ENCODE data around the gene PTPN13.
"Not testable (repeated sequence)": the region's sequence is repeated elsewhere in the genome, so short reads cannot be mapped to it uniquely, and the experiment has no call there.

The PTPN13 gene

DNA sequence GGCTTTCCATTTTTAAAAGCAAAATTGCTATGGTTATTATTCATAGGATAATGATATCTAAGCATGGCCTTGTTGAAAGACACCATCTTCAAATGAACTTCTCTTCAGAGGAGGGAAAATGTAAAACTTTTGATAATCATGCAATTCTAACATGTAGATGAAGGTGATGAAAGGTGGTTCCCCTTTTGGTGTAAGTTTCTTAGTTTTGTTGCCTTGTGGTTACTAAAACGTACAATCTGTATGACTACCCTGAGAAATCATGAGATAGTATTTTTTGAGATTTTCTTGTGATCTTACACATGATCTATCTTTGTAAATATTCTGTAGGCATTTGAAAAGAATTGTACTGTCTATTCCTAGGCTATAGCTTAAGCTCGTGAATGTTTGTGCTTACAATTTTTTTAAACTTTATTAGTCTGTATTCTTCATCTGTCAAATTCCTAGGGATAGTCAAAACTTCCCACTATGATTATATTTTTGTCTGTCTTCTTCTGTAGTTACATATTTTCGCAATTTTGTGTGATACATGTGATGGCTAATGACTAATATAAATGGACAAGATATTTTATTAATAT, 47.5 kb downstream of the PTPN13 start:
- DNase-seq (ENCODE audit: low spot score): no peak

DNA sequence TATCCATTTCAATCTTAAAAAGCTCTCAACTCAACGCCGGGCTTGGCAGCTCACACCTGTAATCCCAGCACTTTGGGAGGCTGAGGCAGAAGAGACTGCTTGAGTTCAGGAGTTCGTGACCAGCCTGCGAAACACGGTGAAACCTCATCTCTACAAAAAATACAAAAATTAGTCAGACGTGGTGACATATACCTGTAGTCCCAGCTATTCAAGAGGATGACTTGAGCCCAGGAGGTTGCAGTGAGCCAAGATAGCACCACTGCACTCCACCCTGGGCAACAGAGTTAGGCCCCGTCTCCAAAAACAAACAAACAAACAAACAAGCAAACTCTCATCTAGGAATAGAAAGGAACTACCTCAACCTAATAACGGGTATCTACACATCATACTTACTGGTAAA, 50.8 kb downstream of the PTPN13 start:
- no peak for DNase-seq (ENCODE audit: low spot score)

DNA sequence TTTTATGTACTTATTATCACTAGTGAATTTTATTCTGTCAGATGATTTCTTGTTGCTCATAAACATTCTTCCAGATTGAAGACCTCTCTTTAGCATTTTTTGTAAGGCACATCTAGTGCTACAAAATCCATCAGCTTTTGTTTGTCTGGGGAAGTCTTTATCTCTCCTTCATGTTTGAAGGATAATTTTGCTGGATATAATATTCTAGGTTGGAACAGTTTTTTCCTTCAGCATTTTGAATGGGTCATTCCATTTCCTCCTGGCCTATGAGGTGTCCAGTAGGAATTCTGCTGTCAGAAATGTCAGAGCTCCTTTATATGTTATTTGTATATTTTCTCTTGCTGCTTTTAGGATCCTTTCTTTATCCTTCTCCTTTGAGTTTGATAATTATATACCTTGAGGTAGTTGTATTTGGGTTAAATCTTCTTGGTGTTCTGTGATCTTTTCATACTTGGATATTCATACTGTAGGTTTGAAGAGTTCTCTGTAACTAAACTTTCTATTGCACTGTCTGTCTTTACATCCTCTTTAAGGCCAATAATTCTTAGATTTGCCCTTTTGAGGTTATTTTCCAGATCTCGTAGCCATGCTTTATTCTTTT, 58.3 kb downstream of the PTPN13 start:
- no peak for DNase-seq (ENCODE audit: low spot score)

DNA sequence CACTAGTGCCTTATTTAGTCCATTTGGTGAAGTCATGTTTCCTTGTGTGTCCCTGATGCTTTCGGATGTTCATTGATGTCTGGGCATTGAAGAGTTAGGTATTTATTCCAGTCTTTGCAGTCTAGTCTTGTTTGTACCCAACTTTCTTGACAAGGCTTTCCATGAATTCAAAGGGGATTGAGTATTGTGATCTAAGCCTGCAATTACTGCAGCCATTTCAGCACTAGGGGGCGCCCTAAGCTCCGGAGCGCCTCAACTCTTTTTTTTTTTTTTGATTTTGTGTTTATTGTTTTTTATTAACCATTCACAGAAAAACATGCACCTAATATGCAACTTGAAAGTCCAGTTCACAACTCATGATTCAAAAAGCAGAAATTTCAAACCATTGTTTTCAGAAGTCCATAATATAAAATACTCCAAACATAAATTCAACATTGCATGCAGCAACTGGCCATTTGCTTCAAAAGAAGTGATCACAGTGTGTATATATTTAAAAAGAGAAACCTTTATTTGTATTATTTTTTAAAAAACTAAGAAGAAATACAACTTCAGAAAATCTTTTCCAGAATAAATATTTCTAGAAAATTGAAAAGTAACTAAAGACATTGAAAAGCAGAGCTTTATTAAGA, 59.2 kb downstream of the PTPN13 start:
- DNase-seq (ENCODE audit: low spot score): peak; percentile 16

DNA sequence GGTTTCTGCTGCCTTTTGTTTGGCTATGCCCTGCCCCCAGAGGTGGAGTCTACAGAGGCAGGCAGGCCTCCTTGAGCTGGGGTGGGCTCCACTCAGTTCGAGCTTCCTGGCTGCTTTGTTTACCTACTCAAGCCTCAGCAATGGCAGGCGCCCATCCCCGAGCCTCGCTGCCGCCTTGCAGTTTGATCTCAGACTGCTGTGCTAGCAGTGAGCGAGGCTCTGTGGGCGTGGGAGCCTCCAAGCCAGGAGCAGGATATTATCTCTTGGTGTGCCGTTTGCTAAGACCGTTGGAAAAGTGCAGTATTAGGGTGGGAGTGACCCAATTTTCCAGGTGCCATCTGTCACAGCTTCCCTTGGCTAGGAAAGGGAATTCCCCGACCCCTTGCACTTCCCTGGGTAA, 62.7 kb downstream of the PTPN13 start:
- not testable (repeated sequence) for DNase-seq (ENCODE audit: low spot score)

DNA sequence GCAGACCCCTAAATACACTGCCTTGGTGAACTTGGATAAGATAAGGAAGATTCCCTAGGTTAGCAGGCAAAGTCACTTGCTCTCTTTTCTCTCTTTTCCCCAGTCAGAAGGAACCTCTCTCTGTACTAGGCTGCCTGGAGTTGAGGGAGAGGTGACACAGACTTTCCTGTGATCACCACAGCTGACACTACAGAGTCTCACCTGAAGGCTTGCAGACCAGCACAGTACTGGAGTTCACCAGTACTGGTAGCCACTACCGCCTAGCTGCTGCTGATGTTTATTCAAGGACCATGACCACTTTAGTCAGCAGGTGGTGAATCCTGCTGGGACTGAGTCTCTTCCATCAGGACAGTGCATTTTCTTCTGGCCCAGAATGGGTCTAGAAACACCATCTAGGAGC, 63.3 kb downstream of the PTPN13 start:
- no peak for DNase-seq (ENCODE audit: low spot score)

DNA sequence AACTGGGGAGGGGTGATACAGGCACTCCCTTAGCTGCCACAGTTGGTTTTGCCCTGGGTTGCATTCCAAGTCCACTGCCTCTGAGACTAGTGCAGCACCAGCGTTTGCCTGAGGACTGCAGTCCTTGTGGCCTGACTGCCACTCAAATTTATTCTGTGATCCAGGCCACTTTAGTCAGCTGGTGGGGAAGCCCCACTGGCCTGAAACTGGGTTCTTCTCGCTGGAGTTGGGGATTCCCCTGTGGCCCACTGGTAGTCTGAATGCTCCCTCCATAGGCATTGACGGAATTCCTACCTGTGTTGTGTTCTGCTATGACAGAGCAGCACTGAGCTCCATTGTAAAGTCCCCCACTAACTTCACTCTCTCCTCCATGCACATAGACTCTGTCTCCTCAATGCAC, 63.8 kb downstream of the PTPN13 start:
- no peak for DNase-seq (ENCODE audit: low spot score)

DNA sequence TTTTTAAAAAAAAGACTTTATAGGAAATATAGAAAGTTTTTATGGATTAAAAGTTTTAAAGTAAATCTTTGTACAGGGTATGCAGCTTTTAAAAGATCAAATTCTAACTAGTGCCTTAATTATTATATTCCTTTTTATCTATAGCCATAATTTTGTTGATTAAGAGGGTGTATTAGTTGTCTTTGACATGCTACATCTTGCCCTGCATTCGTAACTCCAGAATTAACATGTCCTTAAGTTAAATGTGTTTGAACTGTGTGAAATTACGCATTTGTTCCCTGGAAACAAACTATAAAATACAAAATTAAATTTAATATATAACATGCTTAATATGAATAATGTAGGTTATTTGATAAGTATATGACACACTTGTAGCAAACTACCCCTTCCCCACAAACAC, 66.3 kb downstream of the PTPN13 start:
- no peak for DNase-seq (ENCODE audit: low spot score)

DNA sequence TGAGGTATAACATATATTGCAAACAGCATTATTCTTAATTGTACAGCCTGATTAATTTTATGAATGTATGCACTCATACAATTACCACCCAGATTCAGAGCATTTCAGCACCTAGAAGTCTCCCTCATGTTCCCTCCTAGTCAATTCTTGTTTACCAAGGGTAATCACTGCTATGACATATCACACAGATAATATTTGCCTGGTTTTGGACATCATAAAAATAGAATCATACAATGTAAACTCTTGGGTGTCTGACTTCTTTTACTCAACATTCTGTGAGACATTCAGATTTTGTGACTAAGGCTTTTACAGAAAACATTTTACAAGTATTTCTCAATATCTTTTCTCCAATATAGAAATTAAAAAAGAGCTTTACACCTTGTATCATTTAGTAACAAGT, 66.9 kb downstream of the PTPN13 start:
- DNase-seq (ENCODE audit: low spot score): no peak

DNA sequence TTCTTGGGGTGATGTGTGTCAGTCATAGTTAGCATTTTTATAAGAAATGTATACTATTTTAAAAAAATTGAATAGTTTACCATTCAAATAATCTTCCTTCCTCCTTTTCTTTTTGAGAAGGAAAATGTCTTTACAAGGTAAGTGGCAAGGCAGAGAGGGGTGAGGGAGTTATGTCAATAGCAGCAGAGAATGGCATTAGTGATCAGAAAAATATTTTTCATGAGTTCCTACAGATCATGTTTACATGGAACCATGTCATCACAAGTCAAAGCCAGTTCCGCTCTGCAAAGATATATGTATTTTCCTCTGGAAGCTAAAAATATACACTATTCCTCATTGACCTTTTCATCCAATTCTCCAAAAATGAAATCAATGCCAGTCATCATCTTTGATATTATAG, 67.3 kb downstream of the PTPN13 start:
- no peak for DNase-seq (ENCODE audit: low spot score)

DNA sequence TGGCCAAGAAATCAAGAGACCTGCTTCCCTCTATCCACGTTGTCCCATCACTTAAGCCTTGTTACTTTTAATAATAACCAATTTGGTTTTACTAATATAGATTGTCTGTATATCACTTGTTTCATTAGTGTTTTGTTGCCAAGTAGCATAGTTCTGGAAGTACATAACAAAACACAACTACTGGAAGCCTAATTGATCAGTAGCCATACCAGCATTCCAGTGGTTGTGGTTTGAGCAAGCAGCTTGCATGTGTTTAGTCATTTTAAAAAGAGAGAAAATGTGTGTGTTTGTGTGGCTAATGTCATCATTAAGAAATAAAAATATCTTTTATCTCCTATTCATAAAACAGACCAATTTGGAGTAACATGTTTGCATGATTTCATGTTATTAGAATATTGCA, 70.8 kb downstream of the PTPN13 start:
- no peak for DNase-seq (ENCODE audit: low spot score)

DNA sequence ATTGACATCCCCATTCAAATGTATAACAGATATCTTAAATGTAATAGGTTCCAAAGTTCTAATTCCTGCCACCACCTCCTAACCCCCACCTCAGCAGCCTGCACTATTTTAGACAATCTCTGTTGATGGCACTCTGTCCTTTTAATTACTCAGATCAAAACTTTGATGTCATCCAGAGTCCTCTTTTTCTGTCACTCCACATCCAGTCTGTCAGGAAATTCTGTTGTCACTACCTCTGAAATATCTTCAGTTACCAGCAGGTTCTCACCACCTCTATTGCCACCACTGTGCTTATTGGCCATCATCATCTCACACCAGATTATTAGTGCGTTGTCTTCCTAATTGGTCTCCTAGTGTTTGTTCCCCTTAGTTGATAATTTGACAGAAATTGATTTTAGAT, 76.2 kb downstream of the PTPN13 start:
- no peak for DNase-seq (ENCODE audit: low spot score)

DNA sequence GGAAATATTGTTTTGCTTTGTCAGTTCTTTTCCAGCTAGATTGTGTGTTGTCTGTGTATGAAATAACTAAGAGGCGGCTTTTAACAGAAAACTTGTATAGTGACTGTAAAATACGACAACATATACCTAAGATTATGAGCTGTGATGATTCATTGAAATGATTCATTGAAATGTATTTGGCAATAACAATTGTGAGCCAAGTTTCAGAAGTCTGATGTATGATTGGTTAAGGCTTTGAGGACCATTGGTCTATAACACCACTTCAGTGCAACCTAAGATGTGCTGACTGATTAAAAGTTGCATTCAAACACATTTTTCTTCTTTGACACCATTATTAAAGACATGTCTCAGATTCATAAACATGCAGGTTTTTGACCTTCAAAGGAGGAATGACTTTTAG, 76.6 kb downstream of the PTPN13 start:
- no peak for DNase-seq (ENCODE audit: low spot score)

DNA sequence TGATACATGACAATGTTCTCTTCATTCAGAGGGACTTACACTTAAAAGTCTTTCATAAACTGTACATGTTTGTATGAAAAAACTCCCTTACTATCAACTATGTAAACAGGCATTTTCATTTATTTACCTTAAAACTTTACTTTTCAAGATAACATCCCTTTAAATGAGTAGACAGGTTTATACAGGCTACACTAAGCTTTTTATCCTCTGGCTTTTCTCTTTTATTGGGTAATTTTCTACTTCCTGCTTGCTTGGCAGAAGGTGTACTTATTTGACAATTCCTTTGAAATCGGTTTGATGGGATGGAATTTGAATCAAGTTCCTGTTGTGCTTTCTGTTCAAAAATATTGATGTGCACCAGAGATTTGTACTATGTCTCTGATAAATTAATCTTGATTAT, 81.4 kb downstream of the PTPN13 start:
- no peak for DNase-seq (ENCODE audit: low spot score)

DNA sequence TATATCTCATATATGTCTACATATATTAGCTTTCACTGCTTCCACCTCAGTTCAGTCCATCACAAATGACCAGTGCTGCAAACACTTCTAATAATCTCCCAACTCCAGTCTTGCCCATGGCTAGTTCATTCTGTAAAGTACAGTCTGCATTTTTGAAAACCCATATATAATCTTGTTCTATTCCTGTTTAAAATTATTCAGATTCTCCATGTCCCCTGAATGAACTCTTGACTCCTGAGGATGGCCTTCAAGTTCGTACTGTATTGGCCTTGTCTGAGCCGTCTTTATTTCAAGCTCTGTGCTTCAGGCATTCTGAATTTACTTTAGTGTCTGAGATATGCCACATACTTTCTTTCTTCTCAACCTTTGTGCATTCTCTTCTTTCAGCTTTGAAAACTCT, 84.7 kb downstream of the PTPN13 start:
- DNase-seq (ENCODE audit: low spot score): no peak

DNA sequence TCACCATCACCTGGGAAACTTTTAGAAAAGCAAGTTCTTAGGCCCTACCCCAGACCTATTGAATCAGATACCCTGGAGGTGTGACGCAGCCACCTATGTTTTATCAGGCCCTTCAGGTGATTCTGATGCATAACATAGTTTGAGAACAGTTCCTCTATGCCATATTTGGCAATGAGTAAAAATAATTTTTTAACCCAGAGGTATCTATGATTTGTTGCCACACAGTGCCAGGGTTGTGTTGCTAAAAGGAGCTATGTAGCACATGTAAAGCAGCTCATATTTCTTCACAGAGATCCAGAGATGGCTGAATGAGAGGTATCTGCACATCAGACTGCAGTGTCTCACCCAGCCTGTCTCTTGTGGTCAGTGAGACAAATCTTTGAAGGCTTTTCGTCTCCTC, 85.3 kb downstream of the PTPN13 start:
- DNase-seq (ENCODE audit: low spot score): no peak

DNA sequence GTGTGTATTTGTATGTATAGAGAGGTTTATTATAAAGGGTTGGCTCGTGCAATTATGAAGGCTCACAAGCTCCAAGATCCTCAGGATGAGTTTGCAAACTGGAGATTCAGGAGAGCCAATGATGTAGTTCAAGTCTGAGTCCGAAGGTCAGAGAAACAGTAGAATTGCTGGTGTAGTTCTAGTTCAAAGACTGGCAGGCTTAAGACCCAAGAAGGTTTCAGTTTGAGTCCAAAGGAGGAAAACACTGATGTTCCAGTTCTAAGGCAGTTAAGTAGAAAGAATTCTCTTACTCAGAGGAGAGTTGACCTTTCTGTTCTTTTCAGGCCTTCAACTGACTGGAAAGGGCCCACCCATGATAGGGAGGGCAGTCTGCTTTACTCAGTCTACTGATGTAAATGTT, 89.1 kb downstream of the PTPN13 start:
- no peak for DNase-seq (ENCODE audit: low spot score)

DNA sequence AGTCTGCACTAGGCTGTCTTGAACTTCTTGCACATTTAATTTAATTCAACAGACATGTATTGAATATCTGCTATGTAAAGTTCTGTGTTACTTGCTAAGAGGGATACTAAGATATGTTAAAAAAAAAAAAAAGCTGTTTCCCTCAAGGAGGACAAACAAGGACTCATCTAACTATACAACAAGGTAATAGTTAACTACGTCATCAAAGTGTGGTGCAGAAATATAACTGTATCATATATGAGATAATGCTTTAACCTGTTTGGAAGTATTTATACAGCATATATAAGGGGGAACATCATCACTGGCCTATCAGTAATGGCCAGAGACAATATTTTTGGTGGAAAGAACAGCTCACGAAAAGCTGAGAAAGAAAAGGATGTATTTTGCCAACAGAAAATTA, 89.9 kb downstream of the PTPN13 start:
- no peak for DNase-seq (ENCODE audit: low spot score)

DNA sequence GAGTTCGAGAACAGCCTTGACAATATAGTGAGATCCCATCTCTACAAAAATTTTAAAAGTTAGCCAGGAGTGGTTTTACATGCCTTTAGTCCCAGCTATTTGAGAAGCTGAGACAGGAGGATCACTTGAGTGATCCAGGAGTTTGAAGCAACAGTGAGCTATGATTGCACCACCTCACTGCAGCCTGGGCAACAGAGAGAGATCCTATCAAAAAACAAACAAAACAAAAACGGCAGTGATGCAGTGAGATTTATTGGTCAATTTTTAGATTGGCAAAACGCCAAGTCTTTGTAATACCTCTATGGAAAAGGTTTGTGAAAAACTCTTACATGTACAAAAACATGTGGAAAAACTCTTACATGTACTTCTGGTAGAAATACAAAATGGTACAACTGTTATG, 91.3 kb downstream of the PTPN13 start:
- no peak for DNase-seq (ENCODE audit: low spot score)

DNA sequence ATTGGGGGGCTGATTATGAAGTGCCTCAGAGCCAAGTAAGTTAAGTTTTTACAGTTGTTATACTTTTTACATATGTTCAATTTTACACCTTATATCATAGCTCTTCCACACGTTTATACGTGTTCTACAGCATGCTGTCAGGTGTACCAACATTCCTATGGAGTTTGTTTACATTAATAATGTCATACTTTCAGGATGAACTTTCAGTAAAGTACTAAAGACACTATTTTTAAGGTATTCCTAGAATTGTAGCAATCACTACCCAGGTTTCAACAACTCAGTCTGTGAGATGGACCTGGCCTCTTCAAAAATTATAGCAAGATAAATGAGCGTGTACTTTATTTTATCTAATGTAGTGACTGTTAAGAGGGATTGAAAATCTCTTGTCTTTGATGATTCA, 92.6 kb downstream of the PTPN13 start:
- no peak for DNase-seq (ENCODE audit: low spot score)

DNA sequence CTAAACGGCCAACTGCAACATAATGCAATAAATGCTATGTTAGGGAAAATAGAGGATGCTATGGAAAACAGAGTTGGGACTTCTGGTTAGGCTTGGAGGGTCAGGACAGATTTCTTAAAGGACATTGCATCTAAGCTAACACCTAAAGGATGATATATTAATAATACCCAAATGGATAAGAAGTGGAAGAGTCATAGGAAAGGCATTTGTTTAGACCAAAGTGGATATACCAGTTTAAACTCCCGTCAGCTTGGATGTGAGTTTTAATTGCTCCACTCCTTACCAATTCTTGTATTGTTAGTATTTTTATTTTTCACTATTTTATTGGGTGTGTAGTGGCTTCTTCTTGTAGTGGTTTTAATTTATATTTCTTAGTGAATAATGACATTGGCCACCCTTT, 93.9 kb downstream of the PTPN13 start:
- no peak for DNase-seq (ENCODE audit: low spot score)

DNA sequence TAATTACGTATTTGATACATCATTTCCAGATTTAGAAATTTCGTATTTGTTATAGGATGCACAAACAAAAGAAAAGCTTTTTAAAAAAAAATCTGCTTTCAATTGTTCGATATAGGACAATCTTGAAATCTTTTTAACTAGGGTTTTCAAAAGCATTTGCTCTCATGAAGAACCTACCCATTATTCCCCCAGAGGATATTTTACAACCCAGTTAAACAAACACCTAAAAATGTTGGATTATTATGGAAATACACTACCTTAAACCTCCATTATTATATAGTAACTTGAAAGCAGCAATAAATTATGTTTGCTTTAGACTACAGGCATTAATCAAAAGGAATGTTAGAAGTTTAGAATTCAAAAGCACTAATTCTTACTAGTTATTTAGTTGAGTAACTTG, 110.5 kb downstream of the PTPN13 start:
- no peak for DNase-seq (ENCODE audit: low spot score)

DNA sequence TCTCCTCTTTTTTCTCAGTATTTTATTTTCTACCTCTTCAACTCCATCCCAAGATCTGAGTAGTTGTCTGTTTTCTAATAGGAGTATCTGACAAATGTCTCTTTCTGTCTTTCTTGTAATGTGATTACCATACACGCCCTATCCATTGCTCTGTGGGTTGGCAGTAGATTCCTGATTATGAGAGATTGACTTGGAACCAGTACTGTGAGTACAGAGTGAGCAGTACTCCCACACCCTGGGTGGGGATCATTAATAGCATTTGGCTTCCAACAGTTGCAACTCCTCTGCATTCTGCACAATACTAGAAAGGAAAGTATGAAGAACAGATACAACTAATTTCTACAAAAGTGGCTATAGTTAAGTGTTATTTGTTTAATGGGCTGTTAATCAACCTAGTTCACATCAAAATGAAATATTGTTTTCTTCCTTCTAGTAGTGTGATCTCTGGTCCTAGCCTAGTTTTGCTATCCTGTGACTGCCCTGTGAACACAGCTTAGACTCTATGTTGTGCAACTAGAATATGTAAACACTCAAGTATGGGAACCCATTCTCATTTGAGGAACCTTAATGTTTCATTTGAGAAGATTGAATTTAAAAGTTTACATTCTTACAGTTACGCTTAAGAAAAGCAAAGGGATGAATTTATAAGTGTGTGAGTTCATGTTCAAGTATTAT, 112.9 kb downstream of the PTPN13 start:
- no peak for DNase-seq (ENCODE audit: low spot score)

DNA sequence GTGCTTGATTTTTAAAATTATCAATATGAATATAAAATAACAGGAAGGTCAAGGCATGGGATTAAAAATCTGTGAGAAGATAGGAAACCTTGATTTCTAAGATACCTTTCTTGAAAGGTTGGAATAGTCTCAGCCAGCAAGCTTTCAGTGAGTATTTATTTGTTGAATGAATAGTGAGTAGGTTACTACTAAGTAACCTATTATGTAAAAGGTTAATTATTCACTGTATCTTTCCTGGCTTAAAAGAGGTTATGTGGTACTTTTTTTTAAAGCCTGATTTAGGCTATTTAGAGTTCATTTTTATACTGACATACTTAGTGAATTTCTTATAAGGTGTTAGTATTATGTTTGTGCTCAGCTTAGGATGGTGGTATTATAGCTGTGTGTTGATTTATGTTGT, 123.5 kb downstream of the PTPN13 start:
- DNase-seq (ENCODE audit: low spot score): no peak

Measured in germinal center (tissue), 1 donor.